H1 (cell line): ENCODE results near the gene EXD1. TPM values are rescaled to one million over a fixed set of nuclear protein-coding genes. Genes with fewer than 3 reads are reported as not detected.
"Not testable (repeated sequence)": the region's sequence is repeated elsewhere in the genome, so short reads cannot be mapped to it uniquely, and the experiment has no call there.

Experiments used
- CTCF ChIA-PET: fragments of 300-600 bp; sonication (Branson Sonifier 250); formaldehyde crosslinking; loops from one replicate; lab custom pipeline; 2021; ENCODE audit not compliant: partially characterized antibody; lab: Charles Lee
- POLR2A ChIA-PET: fragments of 300-600 bp; sonication (Branson Sonifier 250); formaldehyde crosslinking; loops from one replicate; lab custom pipeline; 2021; ENCODE audit warnings: inconsistent platforms; ENCODE audit not compliant: partially characterized antibody; lab: Charles Lee
- DNase-seq, 2 experiments: peaks; one replicate each; pipeline versions ENCODE4 v3.0.0 to v3.0.0-alpha.2; 2010 to 2022; ENCODE audit warnings: low spot score in 2 of 2, low read depth in 1 of 2, mixed read lengths in 1 of 2
- FAIRE-seq: peaks from 2 replicates; lab custom pipeline; 2011; peaks lifted over from hg19 to GRCh38; lab: Jason Lieb, UNC
- H2AFZ ChIP-seq: 2 replicates; pipeline ENCODE4 v1.8.1; 2012; ENCODE audit warnings: low read length, inconsistent platforms
- H2AK5ac ChIP-seq: 2 replicates; pipeline ENCODE4 v1.6.1; 2013; ENCODE audit warnings: low read depth, low read length
- H2BK120ac ChIP-seq: replicated peaks from 2 replicates; pipeline ENCODE3; 2013; ENCODE audit warnings: low read depth, low read length, inconsistent platforms
- H2BK12ac ChIP-seq: 2 replicates; pipeline ENCODE4 v1.6.1; 2013; ENCODE audit warnings: low read depth, low read length
- H2BK15ac ChIP-seq: 2 replicates; pipeline ENCODE4 v1.6.1; 2013; ENCODE audit warnings: low read length
- H2BK20ac ChIP-seq: 2 replicates; pipeline ENCODE4 v1.6.1; 2013; ENCODE audit warnings: low read length
- H2BK5ac ChIP-seq: 2 replicates; pipeline ENCODE4 v1.6.1; 2013; ENCODE audit warnings: low read depth, low read length
- H3K14ac ChIP-seq: 2 replicates; pipeline ENCODE4 v1.6.1; 2013; ENCODE audit warnings: inconsistent platforms; ENCODE audit not compliant: insufficient read length
- H3K18ac ChIP-seq: 2 replicates; pipeline ENCODE4 v1.6.1; 2013; ENCODE audit warnings: low read length; ENCODE audit errors: extremely low read depth
- H3K23ac ChIP-seq: 2 replicates; pipeline ENCODE4 v1.6.1; 2013; ENCODE audit warnings: inconsistent platforms; ENCODE audit not compliant: insufficient read length
- H3K23me2 ChIP-seq: 2 replicates; pipeline ENCODE4 v1.6.1; 2013; ENCODE audit warnings: low read depth, low read length
- H3K27ac ChIP-seq: 2 replicates; pipeline ENCODE4 v1.6.1; 2011; ENCODE audit warnings: low read depth, low read length, inconsistent platforms
- H3K27me3 ChIP-seq, 4 experiments: replicated peaks in 1 of 4; 1 replicate in 1 of 4; 2 replicates in 3 of 4; pipeline versions ENCODE4 v1.6.1 to v1.8.1; 2011 to 2013; ENCODE audit warnings: low read length in 3 of 4, mild to moderate bottlenecking in 3 of 4, inconsistent platforms in 2 of 4, mixed read lengths in 2 of 4, moderate library complexity in 1 of 4; ENCODE audit not compliant: control insufficient read depth in 3 of 4, insufficient read depth in 3 of 4; ENCODE audit errors: extremely low read depth in 1 of 4
- H3K36me3 ChIP-seq, 4 experiments: 2 replicates each; pipeline versions ENCODE4 v1.6.1 to v1.8.1; 2011 to 2013; ENCODE audit warnings: mild to moderate bottlenecking in 4 of 4, low read length in 3 of 4, moderate library complexity in 2 of 4, control low read depth in 1 of 4, inconsistent platforms in 1 of 4; ENCODE audit not compliant: insufficient read depth in 4 of 4, control insufficient read depth in 2 of 4
- H3K4ac ChIP-seq: replicated peaks from 2 replicates; pipeline ENCODE3; 2013; ENCODE audit warnings: low read length, low read depth, mixed read lengths, inconsistent platforms; ENCODE audit not compliant: insufficient read length
- H3K4me1 ChIP-seq, 4 experiments: replicated peaks in 1 of 4; 1 replicate in 1 of 4; 2 replicates in 3 of 4; pipeline versions ENCODE4 v1.6.1 to v1.8.1; 2011 to 2013; ENCODE audit warnings: low read length in 3 of 4, inconsistent platforms in 2 of 4, mixed read lengths in 1 of 4; ENCODE audit not compliant: insufficient read depth in 4 of 4, control insufficient read depth in 3 of 4
- H3K4me2 ChIP-seq, 2 experiments: 2 replicates each; pipeline versions ENCODE4 v1.6.1 to v1.8.1; 2011 to 2013; ENCODE audit warnings: low read depth in 2 of 2, low read length in 2 of 2, control low read depth in 1 of 2, inconsistent platforms in 1 of 2, mild to moderate bottlenecking in 1 of 2; ENCODE audit not compliant: insufficient read depth in 1 of 2
- H3K4me3 ChIP-seq, 4 experiments: fragments of 200-600, 300-600 bp in 1 of 4; sonication (generic), shearing (Covaris generic), sonication (Bioruptor Twin) in 1 of 4; 2 replicates each; pipeline versions ENCODE4 v1.5.1 to v1.8.1; 2011 to 2016; ENCODE audit warnings: low read length in 4 of 4, low read depth in 3 of 4, control low read depth in 2 of 4, inconsistent platforms in 2 of 4, mild to moderate bottlenecking in 2 of 4, mixed read lengths in 1 of 4, moderate library complexity in 1 of 4; ENCODE audit not compliant: insufficient read depth in 2 of 4; ENCODE audit errors: extremely low read depth in 1 of 4
- H3K56ac ChIP-seq: replicated peaks from 2 replicates; pipeline ENCODE3; 2013; ENCODE audit warnings: low read depth, mild to moderate bottlenecking, mixed read lengths, low read length, inconsistent platforms; ENCODE audit not compliant: insufficient read length
- H3K79me1 ChIP-seq: 2 replicates; pipeline ENCODE4 v1.6.1; 2013; ENCODE audit warnings: low read depth, low read length, control low read depth
- H3K79me2 ChIP-seq, 2 experiments: 2 replicates each; pipeline versions ENCODE4 v1.6.1 to v1.8.1; 2012 to 2013; ENCODE audit warnings: low read length in 2 of 2, mild to moderate bottlenecking in 2 of 2, inconsistent platforms in 1 of 2; ENCODE audit not compliant: insufficient read depth in 2 of 2, control insufficient read depth in 1 of 2
- H3K9ac ChIP-seq, 4 experiments: replicated peaks in 1 of 4; 1 replicate in 1 of 4; 2 replicates in 3 of 4; pipeline versions ENCODE4 v1.6.1 to v1.8.1; 2011 to 2013; ENCODE audit warnings: low read depth in 3 of 4, low read length in 3 of 4, control low read depth in 2 of 4, mild to moderate bottlenecking in 2 of 4, moderate library complexity in 2 of 4, inconsistent platforms in 1 of 4; ENCODE audit errors: extremely low read depth in 1 of 4
- H3K9me3 ChIP-seq, 2 experiments: 2 replicates each; pipeline versions ENCODE4 v1.6.1 to v1.8.1; 2012 to 2013; ENCODE audit warnings: mild to moderate bottlenecking in 2 of 2, moderate library complexity in 2 of 2, control low read depth in 1 of 2, inconsistent platforms in 1 of 2, low read depth in 1 of 2, low read length in 1 of 2, mixed read lengths in 1 of 2; ENCODE audit not compliant: insufficient read depth in 2 of 2
- H4K20me1 ChIP-seq, 2 experiments: replicated peaks in 1 of 2; 2 replicates each; pipeline versions ENCODE3 to v1.8.1; 2011 to 2013; ENCODE audit warnings: inconsistent platforms in 2 of 2, low read length in 2 of 2, mild to moderate bottlenecking in 1 of 2; ENCODE audit not compliant: insufficient read depth in 2 of 2, control insufficient read depth in 1 of 2
- H4K5ac ChIP-seq: 2 replicates; pipeline ENCODE4 v1.6.1; 2013; ENCODE audit warnings: low read length, low read depth, mixed read lengths, inconsistent platforms; ENCODE audit not compliant: insufficient read length
- H4K8ac ChIP-seq: 2 replicates; pipeline ENCODE4 v1.8.0; 2013; ENCODE audit warnings: mild to moderate bottlenecking, moderate library complexity, low read length, inconsistent platforms; ENCODE audit not compliant: insufficient read depth; ENCODE audit errors: extremely low read depth
- H4K91ac ChIP-seq: replicated peaks from 2 replicates; pipeline ENCODE3; 2013; ENCODE audit warnings: low read length, mixed read lengths, inconsistent platforms; ENCODE audit not compliant: insufficient read length
- CHD2 ChIP-seq: IDR thresholded peaks from 2 replicates; pipeline ENCODE4 v1.6.1; 2012; ENCODE audit warnings: low read length, improper control_type of control experiment
- SUZ12 ChIP-seq: fragments of 200-600 bp; sonication (generic); IDR thresholded peaks from 2 replicates; pipeline ENCODE4 v1.6.1; 2012; ENCODE audit warnings: mild to moderate bottlenecking, inconsistent platforms, low read length, moderate library complexity, mixed read lengths
- WGBS, 2 experiments: shearing (Covaris generic) in 1 of 2; methylation state at CpG; one replicate each; pipeline versions ENCODE4 v1.1.6 to v1.1.7; 2013 to 2015; ENCODE audit warnings: low lambda C conversion rate in 2 of 2, mixed read lengths in 2 of 2, inconsistent platforms in 1 of 2, low coverage in 1 of 2, missing lambda C conversion rate in 1 of 2; ENCODE audit not compliant: insufficient replicate concordance in 2 of 2, insufficient coverage in 1 of 2, insufficient read length in 1 of 2; ENCODE audit errors: extremely low coverage in 1 of 2, missing lambda C conversion rate in 1 of 2; 5-methylcytosine and 5-hydroxymethylcytosine counted together
- polyA plus RNA-seq, 7 experiments: library from polyadenylated mRNA; depleted of rRNA in 3 of 7; stranded (reverse) in 5 of 7; unstranded in 2 of 7; fragments of >200 nt in 5 of 7; fragments of 200-250 nt in 2 of 7; gene quantifications; 1 replicate in 5 of 7; 2 replicates in 1 of 7; 4 replicates in 1 of 7; pipeline versions ENCODE4 v1.2.1 to v1.2.3, GENCODE V29; 2011 to 2013; ENCODE audit warnings: missing spikeins in 2 of 7, mixed read lengths in 2 of 7
- total RNA-seq: library from RNA; stranded (reverse); fragmentation: NEBNext Ultra II Directional; extraction: Animal tissue kit (Norgen Biotek cat#: 25700); gene quantifications from 2 replicates; pipeline ENCODE4 v1.2.1, GENCODE V29; 2021

The EXD1 gene
- total and polyA plus RNA-seq, 2 of the 8 experiments (the other 6 are each of a cell fraction or from before 2014, with no cell fraction given): 0.06 to 0.54 TPM

DNA sequence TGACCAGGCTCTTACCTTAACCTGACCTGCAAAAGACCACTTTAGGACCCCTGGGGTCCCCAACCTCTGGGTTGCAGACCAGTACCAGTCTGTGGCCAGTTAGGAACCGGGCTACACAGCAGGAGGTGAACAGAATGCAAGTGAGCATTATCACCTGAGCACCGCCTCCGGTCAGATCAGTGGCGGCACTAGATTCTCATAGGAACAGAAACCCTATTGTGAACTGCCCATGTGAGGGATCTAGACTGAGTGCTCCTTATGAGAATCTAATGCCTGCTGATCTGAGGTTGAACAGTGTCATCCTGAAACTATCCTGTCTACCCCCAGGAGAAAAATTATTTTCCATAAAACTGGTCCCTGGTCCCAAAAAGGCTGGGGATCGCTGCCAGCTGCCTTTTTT lies 20.9 kb upstream of the EXD1 start (continued):
- TF ChIP-seq SUZ12 (no peak), CHD2 (no peak)

DNA sequence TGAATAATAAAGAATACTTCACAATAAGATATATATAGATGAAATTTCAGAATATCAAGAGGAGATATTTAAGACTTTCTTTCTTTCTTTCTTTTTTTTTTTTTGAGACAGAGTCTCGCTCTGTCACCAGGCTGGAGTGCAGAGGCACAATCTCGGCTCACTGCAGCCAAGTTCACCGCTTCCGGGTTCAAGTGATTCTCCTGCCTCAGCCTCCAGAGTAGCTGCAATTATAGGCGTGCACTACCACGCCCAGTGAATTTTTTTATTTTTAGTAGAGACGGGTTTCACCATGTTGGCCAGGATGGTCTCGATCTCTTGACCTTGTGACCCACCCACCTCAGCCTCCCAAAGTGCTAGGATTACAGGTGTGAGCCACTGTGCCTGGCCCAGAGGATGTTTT lies 20.2 kb upstream of the EXD1 start:
- 95% methylated on average over 8 of the region's 8 CpGs; no CpG with 5 or more reads in 1 of the 2 experiments for WGBS, 2 experiments

More for the DNA sequence above, 20.2 kb upstream of the EXD1 start:
- H2BK20ac ChIP-seq, H4K5ac ChIP-seq, H2AFZ ChIP-seq, H2BK15ac ChIP-seq, H4K91ac ChIP-seq, H3K23me2 ChIP-seq, H2BK120ac ChIP-seq, H3K79me1 ChIP-seq, H3K4ac ChIP-seq, H3K18ac ChIP-seq, H3K9ac ChIP-seq, H3K4me2 ChIP-seq, POLR2A ChIA-PET, H3K27me3 ChIP-seq, H3K36me3 ChIP-seq, H3K56ac ChIP-seq, H4K20me1 ChIP-seq, H2BK12ac ChIP-seq, H3K4me3 ChIP-seq, DNase-seq, H3K27ac ChIP-seq, FAIRE-seq, CTCF ChIA-PET, H3K4me1 ChIP-seq, H2BK5ac ChIP-seq, H3K79me2 ChIP-seq, H3K14ac ChIP-seq, H3K23ac ChIP-seq, H2AK5ac ChIP-seq, H3K9me3 ChIP-seq, H4K8ac ChIP-seq: not testable (repeated sequence)
